H7 (cell line): Measurements from ENCODE around the gene SMPDL3B. TPM values are rescaled to one million over a fixed set of nuclear protein-coding genes. Genes with fewer than 3 reads are reported as not detected.

ENCODE experiments used
- DNase-seq: peaks from one replicate; pipeline ENCODE4 v3.0.0; 2012
- H3K27me3 ChIP-seq: 2 replicates; pipeline ENCODE4 v1.6.0; 2011; ENCODE audit warnings: mild to moderate bottlenecking, low read length; ENCODE audit not compliant: control insufficient read depth, insufficient read depth
- H3K36me3 ChIP-seq: replicated peaks from 2 replicates; pipeline ENCODE4 v1.5.1; 2011; ENCODE audit warnings: low read length; ENCODE audit not compliant: control insufficient read depth, insufficient read depth
- H3K4me3 ChIP-seq: 2 replicates; pipeline ENCODE4 v1.5.1; 2011; ENCODE audit warnings: low read depth, mild to moderate bottlenecking, control low read depth, low read length, moderate library complexity; ENCODE audit not compliant: insufficient read depth
- total RNA-seq: library from RNA; depleted of rRNA; stranded (reverse); fragments of >200 nt; shearing (Covaris generic); gene quantifications from 2 replicates; pipeline ENCODE4 v1.2.3, GENCODE V29; 2014; rRNA removed

Gene SMPDL3B, protein sequence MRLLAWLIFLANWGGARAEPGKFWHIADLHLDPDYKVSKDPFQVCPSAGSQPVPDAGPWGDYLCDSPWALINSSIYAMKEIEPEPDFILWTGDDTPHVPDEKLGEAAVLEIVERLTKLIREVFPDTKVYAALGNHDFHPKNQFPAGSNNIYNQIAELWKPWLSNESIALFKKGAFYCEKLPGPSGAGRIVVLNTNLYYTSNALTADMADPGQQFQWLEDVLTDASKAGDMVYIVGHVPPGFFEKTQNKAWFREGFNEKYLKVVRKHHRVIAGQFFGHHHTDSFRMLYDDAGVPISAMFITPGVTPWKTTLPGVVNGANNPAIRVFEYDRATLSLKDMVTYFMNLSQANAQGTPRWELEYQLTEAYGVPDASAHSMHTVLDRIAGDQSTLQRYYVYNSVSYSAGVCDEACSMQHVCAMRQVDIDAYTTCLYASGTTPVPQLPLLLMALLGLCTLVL
- total RNA-seq, result 8.6 and 14.8 TPM in 2 replicates

GRCh38 chr1:27934818-27935549 lies at the start of gene SMPDL3B:
TSS of gene SMPDL3B (plus strand) at chr1:27935000. CDS start at chr1:27935184, 184 bp downstream.
- Histone ChIP-seq H3K27me3 (peaks cover 2% of the 10 kb centered on the region), H3K36me3 (no peaks in the 10 kb centered on the region), H3K4me3 (peak within 1 kb of the TSS; percentile 52)
- peak; percentile 91 for DNase-seq

DNA sequence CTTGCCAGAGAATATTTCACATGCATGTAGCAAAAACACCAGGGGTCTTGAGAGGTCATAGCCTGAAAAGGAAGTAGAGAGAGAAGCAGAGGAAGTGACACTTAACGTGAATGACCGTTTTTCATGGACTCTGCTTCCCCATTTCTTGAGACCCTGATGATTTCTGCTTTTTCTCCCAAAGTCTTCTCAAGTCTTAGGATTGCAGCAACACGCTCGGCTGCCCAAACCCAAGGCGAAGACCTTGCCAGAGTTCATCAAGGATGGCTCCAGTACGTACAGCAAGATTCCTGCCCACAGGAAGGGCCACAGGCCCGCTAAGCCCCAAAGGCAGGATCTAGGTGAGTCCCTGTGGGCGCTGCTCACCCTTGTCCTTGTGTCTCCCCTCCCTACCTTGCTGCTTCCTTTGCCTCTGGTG lies 49.7 kb upstream of the SMPDL3B start:
- Histone ChIP-seq H3K4me3 (no peak overlapping the region), H3K27me3 (no peaks in the 10 kb centered on the region), H3K36me3 (peaks cover 22% of the 10 kb centered on the region)
- DNase-seq, result no peak

DNA sequence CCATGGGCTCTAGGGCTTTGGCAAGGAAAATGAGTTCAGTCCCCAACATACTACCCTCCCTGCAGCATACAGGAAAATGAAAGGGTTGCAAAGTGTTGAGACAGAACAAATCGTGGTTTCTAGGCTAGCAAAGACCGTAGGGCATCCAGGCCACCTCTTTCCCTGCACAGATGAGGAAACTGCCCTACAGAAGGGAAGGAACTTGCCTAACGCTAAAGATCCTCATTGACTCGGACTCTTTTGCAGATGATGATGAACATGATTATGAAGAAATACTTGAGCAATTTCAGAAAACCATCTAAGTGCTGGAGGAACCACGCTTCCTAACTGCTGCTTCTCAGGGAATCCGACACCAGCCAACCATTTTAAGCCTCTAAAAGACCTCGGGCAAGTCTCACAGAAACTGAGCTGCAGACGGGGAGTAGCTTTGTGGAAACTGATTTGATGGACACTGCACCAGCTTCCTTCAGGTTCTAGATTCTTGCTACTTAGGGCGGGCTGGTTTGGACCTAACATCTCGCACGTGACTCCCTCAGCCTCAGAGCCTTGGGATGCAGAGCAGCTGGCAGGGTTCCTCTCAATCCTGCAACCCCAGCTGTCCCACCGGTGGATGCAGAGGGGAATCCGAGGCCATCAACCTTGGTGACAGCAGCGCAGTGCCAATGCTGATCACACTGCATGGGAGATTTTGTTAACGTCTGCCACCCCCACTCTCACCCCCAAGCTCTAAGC lies 49.0 kb upstream of the SMPDL3B start:
- H3K4me3 ChIP-seq, result no peak overlapping the region
- no peak for DNase-seq
- H3K36me3 ChIP-seq, result peaks cover 21% of the 10 kb centered on the region
- no peaks in the 10 kb centered on the region for H3K27me3 ChIP-seq

DNA sequence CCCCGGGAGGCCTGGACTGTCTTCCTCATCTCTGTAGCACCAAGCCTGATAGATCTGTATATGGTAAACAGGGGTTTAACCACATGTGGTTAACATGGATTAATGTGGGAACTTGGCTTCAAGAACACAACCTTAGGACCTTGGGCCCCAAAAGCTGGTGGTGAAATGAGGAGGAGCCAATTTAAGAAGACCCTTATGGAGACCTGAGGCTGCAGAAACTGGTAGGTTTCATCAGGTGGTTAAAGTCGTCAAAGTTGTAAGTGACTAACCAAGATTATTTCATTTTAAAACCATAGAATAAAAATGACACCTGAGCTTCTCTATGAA lies 48.5 kb upstream of the SMPDL3B start:
- Histone ChIP-seq H3K4me3 (no peak overlapping the region), H3K36me3 (peaks cover 23% of the 10 kb centered on the region), H3K27me3 (no peaks in the 10 kb centered on the region)
- no peak for DNase-seq

DNA sequence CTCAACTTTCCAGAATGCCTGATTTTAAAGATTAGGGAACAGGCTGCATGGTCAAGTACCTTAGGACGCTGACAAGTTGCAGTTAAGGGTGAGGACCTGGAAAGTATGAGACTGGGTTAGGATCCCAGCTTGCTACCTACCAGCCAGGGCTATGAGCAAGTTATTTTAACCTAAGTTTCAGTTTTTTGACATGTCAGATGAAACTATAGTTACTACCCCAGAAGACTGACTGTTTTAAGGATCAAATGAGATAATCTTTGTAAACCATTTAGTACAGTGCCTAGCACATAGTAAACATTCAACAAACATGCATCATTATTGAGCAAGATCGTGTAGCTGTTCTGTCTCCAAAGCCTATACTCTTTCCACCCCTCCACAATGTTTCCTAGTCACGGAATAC lies 48.1 kb upstream of the SMPDL3B start:
- Histone ChIP-seq H3K36me3 (peaks cover 24% of the 10 kb centered on the region), H3K27me3 (no peaks in the 10 kb centered on the region), H3K4me3 (no peak overlapping the region)
- no peak for DNase-seq

GRCh38 chr1:27887215-27888021 lies 47.4 kb upstream of the SMPDL3B start:
- Histone ChIP-seq H3K4me3 (no peak overlapping the region), H3K36me3 (peaks cover 28% of the 10 kb centered on the region), H3K27me3 (no peaks in the 10 kb centered on the region)
- no peak for DNase-seq

GRCh38 chr1:27889506-27889905 lies 45.3 kb upstream of the SMPDL3B start:
- DNase-seq, result no peak
- no peak overlapping the region for H3K4me3 ChIP-seq
- H3K27me3 ChIP-seq, result no peaks in the 10 kb centered on the region
- H3K36me3 ChIP-seq, result peaks cover 31% of the 10 kb centered on the region

DNA sequence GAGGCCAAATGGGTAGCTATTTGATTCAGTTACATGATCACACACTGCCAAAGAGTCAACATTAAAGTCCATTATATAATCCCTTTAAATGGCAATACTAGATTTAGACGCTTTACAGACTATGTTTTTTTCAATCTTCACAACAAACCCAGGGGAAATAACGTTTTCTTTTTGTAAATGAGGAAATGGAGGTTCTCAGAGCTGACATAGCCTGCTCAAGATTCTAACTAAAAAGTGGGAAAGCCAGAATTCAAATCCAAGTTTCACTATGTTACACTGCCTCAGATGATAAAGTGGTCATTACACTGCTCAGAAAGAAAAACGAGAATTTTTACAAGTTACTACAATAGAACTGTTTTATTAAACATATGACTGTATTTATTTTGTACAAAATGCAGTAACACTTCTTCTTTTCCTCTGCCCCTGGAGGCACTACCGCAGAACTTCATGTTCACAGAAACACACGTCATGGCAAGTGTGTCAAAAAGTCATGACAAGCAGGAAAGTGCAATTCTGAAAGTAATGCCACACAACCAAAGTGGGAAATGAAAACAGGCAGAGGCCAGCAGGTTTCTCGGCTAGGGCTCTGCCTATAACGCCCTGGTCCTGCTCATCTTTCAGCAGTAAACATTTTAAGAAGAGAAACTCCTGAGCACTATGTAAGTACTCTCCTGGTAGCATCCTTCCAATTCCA lies 43.5 kb upstream of the SMPDL3B start:
- peaks cover 37% of the 10 kb centered on the region for H3K36me3 ChIP-seq
- H3K27me3 ChIP-seq, result no peaks in the 10 kb centered on the region
- H3K4me3 ChIP-seq, result no peak overlapping the region
- DNase-seq, result no peak

- H3K27me3 ChIP-seq, result no peaks in the 10 kb centered on the region
- no peak for DNase-seq
- peaks cover 39% of the 10 kb centered on the region for H3K36me3 ChIP-seq
Observed at GRCh38 chr1:27894521-27894920, 40.3 kb upstream of the SMPDL3B start.

DNA sequence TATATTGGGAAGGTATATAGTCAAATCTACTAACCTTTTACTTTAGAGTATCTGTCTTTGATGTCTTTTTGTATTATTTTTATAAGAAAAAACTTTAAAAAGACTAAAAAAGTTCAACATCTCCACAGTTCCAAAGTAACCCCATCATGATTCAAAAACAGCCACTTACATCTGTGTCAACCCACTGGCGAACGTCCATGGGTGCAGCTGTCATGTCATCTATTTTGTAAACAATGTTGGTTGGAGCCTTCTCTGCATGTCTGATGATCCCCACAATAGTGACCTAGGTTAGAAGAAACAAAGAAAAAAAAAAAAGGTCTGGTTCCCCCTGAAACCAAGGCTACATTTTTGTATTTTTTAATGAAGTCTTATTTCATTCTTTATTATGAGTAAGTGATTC lies 28.0 kb upstream of the SMPDL3B start:
- Histone ChIP-seq H3K27me3 (no peaks in the 10 kb centered on the region), H3K36me3 (peaks cover 35% of the 10 kb centered on the region), H3K4me3 (no peak overlapping the region)
- DNase-seq, result no peak

More at GRCh38 chr1:27894521-27894920, 40.3 kb upstream of the SMPDL3B start:
- no peak overlapping the region for H3K4me3 ChIP-seq

DNA sequence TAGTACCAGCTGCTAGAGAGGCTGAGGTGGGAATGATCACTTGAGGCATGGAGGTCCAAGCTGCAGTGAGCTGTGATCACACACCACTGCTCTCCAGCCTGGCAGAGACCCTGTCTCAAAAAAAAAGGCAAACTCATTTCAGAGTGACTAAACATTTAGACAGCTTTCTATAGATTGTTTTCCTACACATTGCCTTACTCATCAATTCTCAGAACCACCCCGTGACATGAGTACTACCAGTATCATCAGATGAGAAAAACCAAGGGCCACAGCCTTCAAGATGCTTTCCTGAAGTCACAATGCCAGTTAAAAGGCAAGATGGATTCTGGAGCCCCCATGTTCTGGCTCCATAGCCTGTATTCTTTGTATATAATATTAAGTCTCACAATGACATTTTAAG lies 22.4 kb upstream of the SMPDL3B start:
- H3K36me3 ChIP-seq, result peaks cover 25% of the 10 kb centered on the region
- no peak overlapping the region for H3K4me3 ChIP-seq
- peaks cover 6% of the 10 kb centered on the region; the same call in 1 of the 2 replicates for H3K27me3 ChIP-seq
- DNase-seq, result no peak

DNA sequence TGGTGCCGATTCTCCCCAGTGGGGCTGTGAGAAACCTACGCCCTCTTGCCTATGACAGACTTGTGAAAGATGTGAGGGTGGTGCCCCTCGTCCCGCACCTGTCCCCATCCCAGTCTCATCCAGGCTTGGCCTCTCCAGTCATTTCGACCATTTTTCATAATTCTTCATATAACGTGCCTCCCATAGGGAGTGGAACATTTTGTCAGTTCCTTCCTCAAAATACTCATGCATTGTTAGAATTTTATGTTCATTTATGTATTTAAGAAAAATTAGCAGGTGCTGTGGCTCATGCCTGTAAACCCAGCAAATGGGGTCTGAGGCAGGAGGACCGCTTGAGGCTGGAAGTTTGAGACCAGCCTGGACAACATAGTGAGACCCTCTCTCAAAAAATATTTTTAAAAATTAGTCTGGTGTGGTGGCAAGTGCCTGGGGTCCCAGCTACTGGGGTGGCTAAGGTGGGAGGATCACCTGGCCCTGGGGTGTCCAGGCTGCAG lies 19.7 kb upstream of the SMPDL3B start:
- Histone ChIP-seq H3K4me3 (peak overlapping the region; percentile 20; the same call in 1 of the 2 replicates), H3K27me3 (peaks cover 9% of the 10 kb centered on the region; the same call in 1 of the 2 replicates), H3K36me3 (peaks cover 12% of the 10 kb centered on the region)
- no peak for DNase-seq

DNA sequence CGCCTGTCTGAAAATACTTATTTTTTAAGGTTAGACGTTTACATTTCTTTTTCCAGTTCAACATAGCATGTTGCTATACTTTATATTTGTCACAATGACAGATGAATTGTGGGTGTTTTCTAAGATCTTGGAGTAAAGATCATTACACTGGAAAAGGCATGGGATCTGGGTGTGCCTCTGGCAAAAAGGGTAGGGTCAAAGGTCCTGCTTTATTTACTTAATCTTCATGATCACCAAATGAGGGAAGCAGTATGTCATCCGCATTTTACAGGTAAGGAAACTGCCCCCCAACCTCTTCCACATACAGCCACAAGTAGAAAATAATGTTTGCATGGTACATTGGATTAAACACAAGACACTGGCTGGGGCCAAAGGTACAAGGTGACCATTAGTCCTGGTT lies 12.5 kb upstream of the SMPDL3B start:
- Histone ChIP-seq H3K36me3 (no peaks in the 10 kb centered on the region), H3K27me3 (peaks cover 3% of the 10 kb centered on the region; the same call in 1 of the 2 replicates), H3K4me3 (no peak overlapping the region)
- DNase-seq, result no peak
